HG02973 (cell line): Measurements from ENCODE around the gene DGKD.

Experiments used
- ATAC-seq: cut with Tn5 transposase; IDR thresholded peaks from one replicate; pipeline ENCODE4 v1.9.1; 2021; ENCODE audit warnings: moderate library complexity; ENCODE audit not compliant: unreplicated experiment

Gene DGKD

DNA sequence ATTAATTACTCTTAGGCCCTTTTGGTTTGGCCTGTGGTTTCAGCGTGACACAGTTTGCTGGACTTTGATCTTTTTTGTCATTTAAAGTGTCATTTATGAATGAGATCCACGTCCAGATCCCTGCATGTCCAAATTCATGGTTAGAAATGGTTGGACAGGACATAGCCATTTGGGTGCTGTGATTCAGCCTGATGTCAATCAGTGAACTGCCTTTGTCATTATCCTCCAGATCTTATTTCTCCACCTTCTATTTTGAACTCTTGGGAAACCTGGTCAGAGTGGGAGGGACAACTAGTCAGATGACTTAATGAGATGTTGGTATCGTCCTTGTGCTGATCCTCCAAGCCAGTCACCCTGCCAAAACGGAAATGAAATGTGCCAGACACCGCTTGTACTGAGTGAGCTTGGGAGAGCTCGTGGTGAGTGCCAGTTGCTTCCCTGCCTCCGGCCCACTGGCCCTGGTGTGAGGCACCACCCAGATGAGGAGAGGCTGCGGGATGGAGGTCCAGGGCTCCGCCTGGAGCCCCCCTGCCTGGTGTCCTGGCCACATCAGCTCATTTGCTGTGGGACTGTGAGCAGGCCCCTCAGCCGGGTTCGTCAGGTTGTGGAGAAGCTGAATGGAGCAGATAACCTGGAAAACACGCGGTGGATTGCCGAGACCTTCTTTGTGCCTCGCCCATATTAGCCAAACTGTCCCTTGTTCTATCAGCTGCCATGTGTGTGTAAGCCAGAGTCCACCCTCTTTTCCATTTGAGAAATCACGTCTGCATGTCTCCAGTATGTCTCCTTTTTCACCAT, 70.1 kb downstream of the DGKD start:
- no peak for ATAC-seq

DNA sequence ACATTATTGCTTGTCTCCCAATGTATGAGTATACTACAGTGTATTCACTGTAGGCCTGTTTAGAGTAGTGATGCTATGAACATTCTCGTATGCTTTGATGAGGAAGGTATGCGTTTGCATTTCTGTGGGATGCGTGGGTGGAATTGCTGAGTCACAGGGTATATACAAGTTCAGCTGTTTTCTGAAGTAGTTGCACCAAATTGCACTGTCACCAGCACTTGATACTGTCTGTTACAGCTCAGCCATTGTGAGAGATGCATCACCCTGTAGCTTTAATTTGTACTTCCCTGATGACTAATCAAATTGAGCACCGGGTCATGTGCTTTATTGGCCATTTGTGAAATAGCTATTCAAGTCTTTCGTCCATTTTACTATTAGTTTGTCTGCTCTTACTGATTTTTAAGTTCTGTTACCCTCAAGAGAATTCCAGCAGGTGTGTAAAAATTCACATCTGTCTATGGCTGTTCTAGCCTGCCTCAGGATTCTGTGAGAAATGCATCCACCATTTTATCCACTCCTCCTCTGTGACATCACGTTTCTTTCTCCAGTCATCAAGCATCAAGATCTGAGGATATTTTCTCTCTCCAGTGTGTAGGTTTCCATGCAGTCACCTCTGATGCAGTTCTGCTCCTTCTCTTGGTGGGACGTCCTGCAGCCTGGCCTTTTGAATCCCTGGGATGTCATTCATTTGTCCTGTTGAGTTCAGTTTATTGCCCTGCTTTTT, 72.5 kb downstream of the DGKD start:
- ATAC-seq, result no peak

DNA sequence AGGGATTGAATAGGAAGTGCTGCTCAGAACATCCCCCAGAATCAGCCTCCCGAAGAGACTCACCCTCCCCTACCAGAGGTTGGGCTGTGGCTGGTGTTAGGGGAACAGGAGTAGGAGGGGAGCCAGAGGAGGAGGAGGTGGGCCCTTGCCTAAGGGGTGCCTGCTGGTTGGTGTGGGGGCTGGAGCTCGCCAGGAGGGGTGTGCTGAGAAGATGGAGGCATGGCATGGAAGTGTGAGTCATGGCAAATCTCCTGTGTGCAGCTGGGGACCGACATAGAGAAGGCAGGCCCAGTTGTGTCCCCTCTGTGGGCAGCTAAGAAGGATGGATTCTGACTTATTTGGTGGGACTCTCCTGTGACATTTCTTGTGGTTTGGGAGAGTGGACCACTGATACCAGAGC, 73.7 kb downstream of the DGKD start:
- ATAC-seq, result no peak

DNA sequence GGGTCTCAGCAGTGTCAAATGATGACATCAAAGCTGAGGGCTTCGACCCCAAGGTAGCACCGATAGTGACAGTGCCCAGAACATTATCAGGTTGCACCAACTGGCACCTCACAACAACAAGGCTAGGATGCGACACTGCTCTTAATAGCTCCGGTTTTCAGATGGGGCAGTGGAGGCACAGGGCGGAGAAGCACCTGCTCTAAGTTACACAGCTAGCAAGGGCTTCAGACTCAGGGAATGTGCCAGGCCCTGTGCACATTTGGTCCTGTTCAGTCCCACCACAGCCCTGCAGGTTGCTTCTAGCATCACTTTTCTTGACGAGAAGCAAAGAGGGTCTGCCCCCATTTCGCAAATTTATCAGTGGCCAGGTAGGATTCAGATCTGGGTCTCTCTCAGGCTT, 74.1 kb downstream of the DGKD start:
- no peak for ATAC-seq

DNA sequence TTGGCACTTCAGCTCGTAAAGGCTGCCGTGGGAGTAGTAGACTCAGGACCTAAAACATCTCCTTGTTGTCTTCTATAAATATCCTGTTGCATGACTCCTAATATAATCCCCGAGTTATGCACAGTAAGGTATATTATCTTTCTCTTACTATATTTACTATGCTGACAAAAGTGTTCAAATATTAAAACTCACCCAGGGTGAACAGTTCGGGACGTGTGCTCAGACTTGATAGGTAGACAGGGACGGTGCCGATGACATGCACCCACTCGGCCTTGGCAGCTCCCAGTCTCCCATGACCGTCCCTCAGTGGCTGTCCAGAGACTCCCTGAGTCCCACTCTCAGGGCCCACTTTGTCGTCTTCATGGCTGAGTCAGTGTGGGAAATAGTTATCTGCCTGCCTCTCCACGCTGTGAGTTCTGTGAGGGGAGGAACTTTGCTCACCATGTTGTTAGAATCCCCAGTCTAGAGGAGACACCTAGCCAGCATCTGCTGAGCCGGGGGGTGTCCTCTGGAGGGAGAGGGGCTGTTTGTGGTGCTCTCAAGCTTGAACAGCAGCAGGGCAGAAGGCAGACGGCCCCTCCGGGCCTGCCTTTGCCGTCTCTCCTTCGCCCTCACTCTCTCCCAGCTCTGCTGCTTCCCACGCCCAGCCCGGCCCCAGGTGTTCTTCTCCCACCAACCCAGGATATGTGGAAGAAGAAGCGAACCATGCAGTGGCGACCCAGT, 75.0 kb downstream of the DGKD start:
- no peak for ATAC-seq

DNA sequence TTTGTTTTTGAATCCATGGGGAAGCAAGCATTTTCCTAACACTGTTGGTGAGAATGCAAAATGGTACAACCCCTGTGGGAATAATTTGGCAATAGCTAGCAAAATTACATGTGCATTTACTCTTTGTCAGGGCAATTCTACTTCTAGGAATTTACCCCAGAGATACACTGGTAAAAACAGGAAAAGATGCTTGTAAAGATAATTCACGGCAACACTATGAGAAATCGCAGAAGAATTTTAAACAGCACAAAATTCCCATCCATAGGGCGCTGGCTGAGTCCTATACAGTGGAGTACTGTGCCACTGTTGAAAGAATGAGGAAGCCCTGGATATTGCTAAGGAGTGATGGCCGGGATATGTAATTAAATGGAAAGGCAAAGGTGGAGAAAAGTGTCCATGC, 75.8 kb downstream of the DGKD start:
- no peak for ATAC-seq

DNA sequence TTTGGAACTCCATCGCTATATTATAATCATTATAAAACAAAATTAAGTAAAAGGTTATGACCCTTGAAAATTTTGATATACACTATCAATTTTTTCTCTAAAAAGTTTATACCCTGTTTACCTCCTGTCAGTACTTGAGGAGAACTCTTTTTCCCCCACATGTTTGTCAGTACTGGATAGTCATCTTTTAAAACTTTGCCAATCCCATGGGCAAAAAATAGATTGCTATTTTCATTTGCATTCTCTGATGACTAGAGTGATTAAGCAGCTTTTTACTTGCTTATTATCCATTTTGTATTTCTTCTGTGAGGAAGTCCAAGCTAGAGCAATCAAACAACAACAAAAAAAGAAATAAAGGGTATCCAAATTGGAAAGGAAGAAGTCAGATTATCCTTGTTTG, 76.4 kb downstream of the DGKD start:
- ATAC-seq, result no peak

DNA sequence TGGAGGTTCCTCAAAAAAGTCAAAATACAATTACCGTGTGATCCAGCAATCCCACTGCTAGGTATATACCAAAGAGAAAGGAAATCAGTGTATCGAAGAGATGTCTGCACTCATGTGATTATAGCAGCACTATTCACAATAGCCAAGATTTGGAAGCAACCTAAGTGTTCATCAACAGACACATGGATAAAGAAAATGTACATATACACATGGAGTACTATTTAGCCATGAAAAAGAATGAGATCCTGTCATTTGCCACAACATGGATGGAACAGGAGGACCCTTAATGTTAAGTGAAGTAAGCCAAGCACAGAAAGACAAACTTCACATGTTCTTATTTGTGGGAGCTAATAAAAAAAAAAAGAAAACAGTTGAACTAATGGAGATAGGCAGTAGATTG, 78.7 kb downstream of the DGKD start:
- no peak for ATAC-seq

DNA sequence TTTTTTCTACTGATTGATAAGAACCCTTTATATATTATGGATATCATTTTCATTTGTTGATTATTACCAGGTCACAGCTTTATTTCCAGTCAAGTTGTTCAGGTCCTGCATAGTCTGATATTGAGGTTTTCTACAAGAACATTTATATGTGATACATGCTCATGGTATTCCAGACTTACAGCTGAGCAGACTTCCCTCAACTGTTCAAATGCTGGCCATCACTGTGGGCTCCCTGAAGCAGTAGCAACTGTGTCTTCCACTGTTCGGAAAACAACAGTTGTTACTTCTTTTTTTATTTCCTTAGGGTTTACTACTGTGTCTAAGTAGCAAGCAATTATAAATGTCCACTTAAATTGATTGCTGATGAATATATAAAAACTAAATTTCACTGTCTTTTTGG, 79.5 kb downstream of the DGKD start:
- ATAC-seq, result no peak

DNA sequence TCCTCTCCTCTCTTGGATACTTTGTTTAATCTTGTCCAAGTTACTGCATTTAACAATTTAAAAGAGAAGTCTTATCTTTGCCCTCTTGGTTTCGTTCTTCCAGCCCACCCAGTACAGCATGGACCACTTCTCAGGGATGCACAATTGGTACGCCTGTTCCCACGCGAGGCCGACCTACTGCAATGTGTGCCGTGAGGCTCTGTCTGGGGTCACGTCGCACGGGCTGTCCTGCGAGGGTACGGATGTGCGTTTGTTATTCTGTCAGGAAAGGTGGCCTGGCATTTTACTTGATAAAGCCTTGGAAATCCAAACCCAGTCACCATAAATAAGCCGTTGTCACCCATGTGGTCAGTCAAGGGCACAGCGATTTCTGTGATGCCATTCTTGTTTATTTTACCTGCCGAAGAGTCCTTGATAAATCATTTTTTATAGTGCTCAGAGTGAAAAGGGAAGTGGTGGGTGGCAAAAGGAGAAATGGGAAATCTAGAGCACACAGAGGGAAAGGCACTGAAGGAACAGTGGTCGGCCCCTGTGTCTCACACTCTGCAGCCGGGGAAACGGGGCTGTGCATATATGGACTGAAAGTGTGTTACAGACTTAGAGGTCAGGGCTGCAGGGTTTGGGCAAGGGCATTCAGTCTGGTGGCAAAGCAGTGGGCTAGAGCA, 80.5 kb downstream of the DGKD start:
- no peak for ATAC-seq

DNA sequence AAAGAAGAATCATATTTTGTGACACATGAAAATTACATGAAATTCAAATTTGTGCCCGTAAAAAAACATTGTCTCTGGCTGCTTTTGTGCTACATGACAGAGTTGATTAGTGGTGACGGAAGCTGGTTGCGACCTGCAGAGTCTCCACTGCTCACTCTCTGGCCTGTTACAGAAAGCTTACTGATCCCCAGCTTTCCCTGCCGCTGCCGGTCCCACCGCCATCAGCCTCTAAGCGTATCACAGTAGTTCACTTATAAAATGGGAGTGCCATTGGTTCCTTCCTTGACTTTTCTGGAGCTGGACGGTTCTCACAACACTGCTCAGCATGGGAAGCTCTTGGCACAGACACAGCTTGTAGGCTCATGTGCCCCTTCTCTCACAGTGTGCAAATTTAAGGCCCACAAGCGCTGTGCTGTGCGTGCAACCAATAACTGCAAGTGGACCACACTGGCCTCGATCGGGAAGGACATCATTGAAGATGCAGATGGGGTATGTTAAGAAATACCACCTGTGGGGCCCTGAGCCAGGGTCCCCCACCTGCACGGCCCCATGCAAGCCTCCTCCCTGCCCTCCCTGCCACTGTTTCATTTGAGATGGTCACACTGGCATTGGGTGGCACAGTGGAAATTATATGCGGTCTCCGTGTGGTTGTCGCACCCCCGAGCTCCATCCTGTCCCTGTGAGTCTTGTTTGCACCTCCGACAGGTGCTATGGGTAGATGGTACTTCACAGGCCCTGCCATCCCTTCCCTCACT, 81.3 kb downstream of the DGKD start:
- ATAC-seq, result no peak

DNA sequence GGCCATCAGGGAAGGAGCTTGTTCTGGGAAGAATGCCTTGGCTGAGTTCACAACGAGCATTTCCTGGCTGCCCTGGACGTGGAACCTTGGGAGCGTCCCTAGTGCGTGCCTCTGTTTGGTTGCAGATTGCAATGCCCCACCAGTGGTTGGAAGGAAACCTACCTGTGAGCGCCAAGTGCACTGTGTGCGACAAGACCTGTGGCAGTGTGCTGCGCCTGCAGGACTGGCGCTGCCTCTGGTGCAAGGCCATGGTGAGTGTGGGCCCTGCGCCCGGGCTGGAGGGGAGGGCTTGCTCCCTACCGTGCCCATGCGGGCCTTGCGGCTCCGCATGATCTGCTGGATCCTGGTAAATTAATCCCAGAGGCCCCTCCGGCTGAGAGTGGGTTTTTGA, 81.9 kb downstream of the DGKD start:
- ATAC-seq, result no peak

DNA sequence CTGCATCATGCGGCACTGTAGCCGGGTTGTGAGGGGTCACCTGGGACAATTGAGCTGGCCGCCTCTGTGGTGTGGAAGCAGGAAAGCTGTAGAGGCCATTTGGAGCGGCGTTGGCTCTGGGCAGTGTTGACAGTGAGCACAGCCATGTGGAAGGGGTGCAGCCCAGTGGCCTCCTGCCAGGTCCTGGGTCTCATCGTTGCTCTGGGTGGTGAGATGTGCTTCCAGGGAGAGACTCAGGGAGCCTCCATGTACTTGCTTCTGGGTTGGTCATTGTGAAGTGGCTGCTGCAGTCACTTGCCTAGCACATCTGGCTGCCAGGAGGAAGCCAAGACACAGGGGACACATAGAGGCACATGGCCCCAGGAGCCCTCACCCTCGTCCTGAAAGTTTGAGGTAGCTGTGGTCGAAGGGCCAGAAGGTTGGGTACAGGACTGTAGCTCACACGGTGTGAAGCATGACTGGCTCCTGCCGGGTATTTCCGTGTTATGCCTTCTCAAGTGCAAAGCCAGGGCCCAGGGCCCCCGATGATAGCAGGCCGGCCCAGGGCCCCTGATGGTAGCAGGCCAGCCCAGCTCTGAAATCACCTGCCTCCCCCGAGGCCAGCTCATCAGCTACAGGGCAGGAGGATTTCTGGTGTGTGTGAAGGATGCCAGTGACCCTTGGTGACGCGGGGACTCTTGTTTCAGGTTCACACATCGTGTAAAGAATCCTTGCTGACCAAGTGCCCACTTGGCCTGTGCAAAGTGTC, 82.6 kb downstream of the DGKD start:
- no peak for ATAC-seq

DNA sequence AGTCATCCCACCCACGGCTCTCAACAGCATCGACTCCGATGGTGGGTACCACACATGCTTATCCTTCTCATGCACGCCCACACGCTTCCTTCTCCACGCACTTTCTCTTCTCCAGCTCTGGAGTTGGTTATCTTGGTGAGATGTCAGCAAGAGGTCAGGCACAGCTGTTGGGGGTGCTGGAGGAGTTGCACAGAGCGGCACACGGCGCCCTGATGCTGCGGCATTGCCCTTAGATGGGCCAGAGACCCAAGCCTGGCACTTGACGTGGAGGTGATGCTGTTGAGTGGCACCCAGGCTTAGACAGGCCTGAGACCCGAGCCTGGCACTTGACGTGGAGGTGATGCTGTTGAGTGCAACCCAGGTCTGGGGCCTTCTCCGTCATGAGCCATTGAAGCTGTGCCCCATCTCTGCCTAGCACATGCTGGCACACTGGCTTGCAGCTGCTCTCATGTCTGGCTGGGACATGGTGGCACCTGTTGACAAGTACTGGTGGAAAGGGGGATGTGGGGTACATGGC, 83.2 kb downstream of the DGKD start:
- no peak for ATAC-seq

DNA sequence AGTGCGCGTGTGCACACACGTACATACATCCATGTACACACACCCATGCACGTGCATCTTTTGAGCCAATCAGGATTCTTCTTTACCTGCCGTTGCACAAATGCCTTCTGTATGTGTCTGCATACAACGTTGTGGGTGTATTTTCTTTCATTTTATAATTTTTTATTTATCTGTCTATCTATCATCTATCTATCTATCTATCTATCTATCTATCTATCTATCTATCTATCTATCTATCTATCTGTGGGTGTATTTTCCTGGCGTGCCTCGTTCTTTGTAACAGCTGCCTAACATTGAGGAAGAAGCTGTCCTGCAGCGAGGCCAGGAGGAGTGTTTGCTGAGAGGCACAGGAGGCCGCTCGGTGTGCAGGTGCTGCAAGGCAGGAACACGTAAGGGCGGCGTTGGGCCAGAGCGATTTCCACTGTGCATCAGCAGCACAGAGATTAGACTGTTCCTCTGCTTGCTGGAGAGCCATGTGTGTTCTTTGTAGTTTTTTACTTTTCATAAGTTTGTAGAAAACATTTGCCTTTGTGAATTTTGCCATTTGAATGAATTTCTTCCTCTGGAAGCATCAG, 84.4 kb downstream of the DGKD start:
- ATAC-seq, result no peak

DNA sequence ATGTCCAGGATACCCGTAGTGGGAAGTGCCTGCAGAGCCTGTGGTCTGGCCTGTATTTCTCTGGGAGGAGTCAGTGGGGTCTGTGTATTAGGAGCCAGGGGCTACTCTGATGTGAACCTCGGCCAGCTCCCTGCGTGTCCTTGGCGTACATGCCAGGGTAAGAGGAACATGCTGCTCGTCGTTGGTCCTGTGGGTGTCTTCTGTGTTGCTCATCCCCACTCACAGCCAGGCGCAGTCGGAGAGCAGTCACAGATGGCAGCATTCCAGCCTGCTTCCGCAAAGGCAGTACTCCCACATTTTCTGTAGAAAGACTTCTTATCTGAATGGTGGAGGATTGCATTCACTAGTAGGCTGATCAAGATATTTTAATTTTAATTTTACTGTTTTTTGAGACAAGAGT, 84.9 kb downstream of the DGKD start:
- ATAC-seq, result no peak

DNA sequence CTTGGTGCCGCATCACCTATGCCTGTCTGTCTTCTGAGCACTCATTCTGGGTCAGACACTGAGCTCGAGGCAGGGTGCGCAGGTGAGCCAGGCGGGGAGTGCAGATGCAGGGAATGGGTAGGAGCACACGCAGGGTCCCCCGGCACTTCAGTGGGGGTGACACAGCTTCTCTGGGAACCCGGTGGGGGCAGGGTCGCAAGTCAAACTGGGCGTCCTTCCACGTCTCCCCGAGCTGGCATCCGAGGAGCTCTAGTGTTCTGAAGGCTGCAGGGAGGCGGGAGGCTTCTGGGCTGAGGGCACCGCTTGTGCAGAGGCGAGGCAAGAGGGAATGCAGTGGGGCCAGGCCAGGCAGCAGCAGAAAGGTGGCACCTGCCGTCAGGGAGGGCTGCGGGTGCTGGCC, 86.0 kb downstream of the DGKD start:
- ATAC-seq, result no peak

DNA sequence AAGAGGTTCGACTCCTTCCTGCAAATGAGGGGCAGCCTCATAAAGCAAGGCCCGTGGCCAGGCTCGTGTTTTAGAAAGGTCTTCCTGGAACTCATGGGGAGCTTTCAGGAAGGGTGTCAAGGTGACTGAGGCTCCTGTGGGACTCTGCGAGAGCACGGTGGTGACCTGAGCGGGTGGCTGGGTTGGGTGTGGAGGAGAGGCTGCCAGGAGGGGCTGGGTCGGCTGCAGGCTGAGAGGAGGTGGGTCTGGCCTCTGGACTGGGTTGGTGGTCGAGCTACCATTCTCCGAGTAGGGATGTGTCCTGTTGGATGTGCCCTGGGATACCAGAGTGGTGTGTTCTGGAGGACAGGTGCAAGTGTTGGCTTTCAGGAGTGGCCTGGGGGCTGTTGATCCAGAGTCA, 86.4 kb downstream of the DGKD start:
- ATAC-seq, result no peak
